Posterior cingulate gyrus (tissue), 11 donors: ENCODE results near the gene CD7.
A peak's percentile ranks its signal among the peaks of the same experiment; 100 is the strongest.
"Not testable (repeated sequence)": the region's sequence is repeated elsewhere in the genome, so short reads cannot be mapped to it uniquely, and the experiment has no call there.

ENCODE experiments used
- DNase-seq, 10 donors: peaks; one replicate each; pipeline versions ENCODE4 v3.0.0 to v3.0.0-alpha.2; 2020 to 2021; ENCODE audit warnings: mixed read lengths in 3 of 10
- intact Hi-C: fragments of 100-400 bp; cut with DNase I; formaldehyde crosslinking; loops from one replicate; pipeline ENCODE4 v1.15.1; 2023

Gene CD7

DNA sequence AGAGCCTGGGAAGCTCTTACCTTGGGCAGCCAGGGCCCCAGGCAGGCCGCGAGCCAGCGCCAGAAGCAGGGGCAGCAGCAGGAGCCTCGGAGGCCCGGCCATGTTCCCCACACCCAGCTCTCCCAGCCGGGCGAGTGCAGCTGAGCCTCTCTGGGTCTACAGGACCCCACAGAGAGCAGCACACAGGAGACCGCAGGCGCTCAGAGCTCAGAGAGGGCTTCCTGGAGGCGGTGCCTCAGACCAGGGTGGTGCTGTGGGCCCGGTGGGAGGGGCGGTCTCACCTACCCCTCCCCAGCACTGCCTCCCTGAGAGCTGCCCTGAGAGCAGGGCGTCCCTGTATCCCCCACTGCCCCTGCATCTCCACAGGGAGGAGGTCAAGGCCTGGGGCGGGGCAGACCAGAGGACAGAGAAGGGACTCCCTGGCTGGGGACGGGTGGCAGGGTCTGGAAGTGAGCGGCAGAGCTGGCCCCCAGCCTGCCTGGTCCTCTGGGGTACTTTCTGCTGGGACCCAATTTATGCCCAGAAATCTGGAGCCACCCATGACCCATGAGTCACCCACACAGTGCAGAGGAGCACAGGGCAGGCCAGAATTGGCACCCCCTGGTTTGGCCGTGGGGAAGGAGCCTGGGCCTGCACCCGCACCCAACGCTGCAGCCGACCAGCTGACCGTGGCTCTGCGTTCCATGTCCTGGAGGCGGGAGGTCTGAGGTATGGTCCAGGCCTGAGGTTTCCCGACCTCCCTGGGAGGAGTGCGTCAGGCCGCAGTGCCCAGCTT lies at the start of gene CD7:
Gene CD7, minus strand, starts transcription at position 215 of the 775 bp plus-strand sequence. Its CDS starts 113 bp downstream, at position 102.
- DNase-seq: no peak
- intact Hi-C loops: no loop called here

DNA sequence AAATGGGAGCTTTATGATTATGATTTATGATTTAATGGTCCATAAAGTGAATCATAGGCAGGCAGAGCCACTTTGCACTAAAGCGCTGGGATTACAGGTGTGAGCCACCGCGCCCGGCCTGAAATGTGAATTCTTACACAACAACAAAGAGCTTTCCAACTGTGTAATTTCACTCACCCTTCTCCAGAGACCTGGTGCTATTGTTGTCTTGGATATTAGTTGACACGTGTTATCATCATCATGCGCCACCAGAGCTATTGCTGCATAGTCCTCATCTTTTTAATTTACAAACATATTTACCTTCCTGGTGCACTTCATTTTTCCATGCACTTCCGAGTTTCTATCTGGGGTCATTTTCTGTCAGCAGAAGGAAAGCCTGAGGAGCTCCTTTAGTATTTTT lies 49.3 kb upstream of the CD7 start:
- no peak for DNase-seq
- intact Hi-C loops: no loop called here

DNA sequence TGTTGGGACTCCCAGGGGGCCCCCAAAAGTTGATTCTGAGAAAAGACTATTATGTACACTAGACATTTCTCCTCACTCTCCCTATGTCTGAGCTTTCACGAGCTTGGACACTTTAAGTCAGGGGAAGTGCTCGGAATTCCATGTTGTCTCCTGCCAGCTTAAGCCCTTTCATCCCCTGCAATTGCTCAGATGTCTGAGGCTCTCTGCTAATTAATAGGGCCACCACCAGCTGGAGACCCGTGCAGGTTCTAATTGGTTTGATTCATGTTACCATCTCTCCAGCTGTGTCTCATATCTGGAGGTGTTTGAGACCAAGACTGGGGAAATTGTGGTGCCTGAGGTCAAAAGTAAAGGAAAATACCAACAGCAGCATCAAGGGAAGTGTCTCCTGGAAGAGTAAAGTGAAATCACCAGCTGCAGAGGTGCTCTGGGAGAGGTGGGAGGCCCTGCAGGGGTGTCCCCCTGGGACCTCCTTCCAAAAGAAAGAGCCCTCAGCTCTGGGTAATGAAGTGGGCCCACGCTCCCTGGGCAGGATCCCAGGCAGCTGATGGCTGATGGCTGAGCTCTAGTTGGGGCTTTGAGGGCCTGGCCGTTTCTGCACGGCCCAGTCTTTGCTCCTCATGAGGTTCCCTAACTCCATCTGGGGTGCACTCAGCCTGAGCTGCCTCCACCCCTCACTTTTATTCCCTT lies 48.3 kb upstream of the CD7 start:
- DNase-seq: no peak
- intact Hi-C loops: no loop called here

- intact Hi-C loops: no loop called here
- peak in 1 of 10 donors; percentile 51 for DNase-seq
Measured at GRCh38 chr17:82361885-82362633, 44.7 kb upstream of the CD7 start.

- intact Hi-C loops: loop anchor here (10.0 kb wide), 1 partner anchor 195 kb away; no protein-coding TSS in a partner anchor
- not testable (repeated sequence) for DNase-seq
Measured at GRCh38 chr17:82359451-82360074, 42.2 kb upstream of the CD7 start.

GRCh38 chr17:82358465-82359350 lies 41.3 kb upstream of the CD7 start, which contains the start of gene TEX19:
TSS of gene TEX19 (plus strand) at chr17:82359247. CDS start at chr17:82362151, 2,904 bp downstream.
- intact Hi-C loops: loop anchor here (10.0 kb wide), 1 partner anchor 196 kb away; no protein-coding TSS in a partner anchor
- DNase-seq: no peak

DNA sequence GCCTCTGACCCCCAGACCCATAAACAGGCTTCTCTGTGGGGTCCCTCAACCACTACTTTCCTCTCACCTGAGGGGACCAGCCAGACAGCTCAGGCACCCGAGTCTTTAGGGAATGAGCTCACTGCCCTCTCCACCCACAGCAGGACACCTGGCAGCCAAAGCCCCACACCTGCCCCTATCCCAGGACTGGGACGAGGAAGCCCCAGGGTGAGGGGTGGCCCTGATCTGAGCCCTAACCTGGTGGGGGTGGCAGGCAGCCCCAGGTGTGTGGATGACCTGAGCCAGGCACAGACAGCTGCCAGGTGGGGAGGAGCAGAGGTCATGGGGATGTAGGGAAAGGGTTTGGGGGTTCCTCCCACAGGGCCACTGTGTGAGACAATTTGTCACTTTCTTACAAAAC lies 40.0 kb upstream of the CD7 start:
- intact Hi-C loops: loop anchor here (10.0 kb wide), 1 partner anchor 197 kb away; no protein-coding TSS in a partner anchor
- DNase-seq: peak in 1 of 10 donors; percentile 32

GRCh38 chr17:82356845-82357355 lies 39.5 kb upstream of the CD7 start:
- peak in 1 of 10 donors; percentile 78 for DNase-seq
- intact Hi-C loops: loop anchor here (10.0 kb wide), 1 partner anchor 198 kb away; no protein-coding TSS in a partner anchor

- intact Hi-C loops: loop anchor here (10.0 kb wide), 1 partner anchor 199 kb away; no protein-coding TSS in a partner anchor
- no peak for DNase-seq
Measured at GRCh38 chr17:82355770-82356427, 38.5 kb upstream of the CD7 start.

DNA sequence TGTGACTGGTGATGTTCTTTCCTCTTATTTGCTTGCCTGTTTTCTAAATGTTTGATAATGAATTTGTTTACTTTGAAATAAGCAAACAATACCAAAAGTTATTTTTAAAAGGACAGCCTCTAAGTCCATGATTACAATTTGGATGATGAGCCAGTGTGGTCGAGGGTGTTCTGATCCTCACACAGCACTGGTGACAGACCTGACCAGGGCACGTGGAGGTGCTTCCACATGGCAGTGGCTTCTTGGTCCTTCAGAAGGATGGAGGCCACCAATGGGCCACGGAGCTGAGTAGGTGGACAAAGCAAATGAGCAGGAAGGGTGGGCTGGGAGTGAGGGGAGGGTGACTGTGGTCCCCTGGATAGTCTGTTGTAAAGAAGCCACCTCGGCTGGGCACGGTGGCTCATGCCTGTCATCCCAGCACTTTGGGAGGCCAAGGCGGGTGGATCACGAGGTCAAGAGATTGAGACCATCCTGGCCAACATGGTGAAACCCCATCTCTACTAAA lies 37.4 kb upstream of the CD7 start:
- intact Hi-C loops: loop anchor here (10.0 kb wide), 1 partner anchor 200 kb away; no protein-coding TSS in a partner anchor
- DNase-seq: no peak

GRCh38 chr17:82353484-82353883 lies 36.1 kb upstream of the CD7 start:
- intact Hi-C loops: loop anchor here (10.0 kb wide), 1 partner anchor 201 kb away; no protein-coding TSS in a partner anchor
- peak in 1 of 10 donors; percentile 52 for DNase-seq

DNA sequence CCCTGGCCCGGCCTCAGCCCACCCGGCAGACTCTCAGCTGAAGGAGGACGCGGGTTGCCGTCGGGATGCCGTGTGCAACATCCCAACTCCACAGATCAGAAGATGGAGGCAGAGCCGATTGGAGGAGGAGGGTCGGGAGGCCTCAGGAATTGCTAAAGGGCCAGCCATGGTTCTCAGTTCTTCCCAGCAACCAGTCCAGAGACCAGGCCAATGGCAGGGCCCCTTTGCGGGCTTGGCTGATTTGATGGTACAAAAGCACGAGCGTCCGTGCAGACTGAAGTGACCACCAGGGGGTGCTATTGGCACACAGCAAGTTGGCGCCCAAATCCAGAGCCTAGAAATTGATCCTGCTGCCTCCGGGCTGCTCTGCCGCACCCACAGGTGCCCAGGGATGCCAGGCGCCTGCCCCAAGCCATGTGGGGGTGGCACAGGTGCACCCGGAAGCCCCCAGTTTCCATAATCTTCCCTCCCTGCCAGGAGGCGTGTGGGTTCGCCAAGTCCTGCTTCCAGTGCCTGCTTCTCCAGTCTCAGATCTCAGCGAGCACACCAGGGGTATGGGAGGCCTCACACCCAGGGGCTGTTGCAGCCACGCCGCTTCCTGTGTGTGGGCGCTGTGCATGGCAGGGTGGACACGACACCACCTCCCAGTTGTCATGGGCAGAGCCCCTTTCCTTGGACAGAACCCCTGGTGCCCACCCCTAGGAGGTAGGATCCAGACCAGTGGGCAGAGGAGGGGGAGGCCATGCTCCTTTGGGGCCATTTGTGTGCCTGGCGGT lies 34.5 kb upstream of the CD7 start:
- intact Hi-C loops: loop anchor here (1.0 to 10.0 kb wide), 2 partner anchors 62 to 203 kb away; no protein-coding TSS in a partner anchor
- DNase-seq: peak; percentile 63 to 96 (median 86)

GRCh38 chr17:82351254-82351712 lies 33.9 kb upstream of the CD7 start:
- intact Hi-C loops: loop anchor here (10.0 kb wide), 1 partner anchor 204 kb away; no protein-coding TSS in a partner anchor
- peak in 1 of 10 donors; percentile 53 for DNase-seq

DNA sequence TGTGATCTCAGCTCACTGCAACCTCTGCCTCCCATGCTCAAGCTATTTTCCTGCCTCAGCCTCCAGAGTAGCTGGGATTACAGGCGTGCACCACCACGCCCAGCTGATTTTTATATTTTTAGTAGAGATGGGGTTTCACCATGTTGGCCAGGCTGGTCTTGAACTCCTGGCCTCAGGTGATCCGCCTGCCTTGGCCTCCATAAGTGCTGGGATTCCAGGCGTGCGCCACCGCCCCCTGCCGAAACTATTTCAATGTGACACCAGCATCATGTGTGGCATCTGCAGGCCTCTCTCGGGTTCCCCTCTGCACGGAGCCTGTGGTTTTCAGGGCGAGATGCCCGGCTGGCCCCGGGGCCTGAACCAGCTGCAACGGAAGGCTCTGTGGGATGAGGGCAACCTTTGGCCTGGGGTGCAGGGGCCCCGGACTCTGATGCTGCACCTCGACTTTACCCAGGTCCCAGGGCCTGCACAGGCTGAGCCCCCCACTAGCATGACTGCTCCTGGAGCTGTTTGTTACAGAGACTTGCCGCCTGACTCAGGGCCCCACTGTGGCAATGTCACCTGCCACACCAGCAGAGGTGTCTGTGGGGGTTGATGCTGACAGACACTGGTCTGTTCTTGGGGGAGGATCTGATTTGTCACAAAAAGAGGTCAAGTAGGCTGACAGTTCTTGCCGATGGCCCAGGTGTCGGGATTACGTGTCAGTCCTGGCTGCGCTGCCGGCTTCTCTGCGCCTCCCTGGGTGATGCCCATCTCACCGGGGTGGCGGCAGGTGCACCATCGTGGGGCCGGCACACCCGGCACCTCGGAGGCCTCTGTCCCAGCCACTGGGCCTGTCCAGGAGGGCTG lies 33.0 kb upstream of the CD7 start:
- intact Hi-C loops: loop anchor here (10.0 kb wide), 1 partner anchor 204 kb away; no protein-coding TSS in a partner anchor
- peak in 1 of 10 donors; percentile 80 for DNase-seq

GRCh38 chr17:82349287-82349701 lies 31.9 kb upstream of the CD7 start:
- intact Hi-C loops: no loop called here
- DNase-seq: peak in 1 of 10 donors; percentile 50

- DNase-seq: no peak
- intact Hi-C loops: no loop called here
Measured at GRCh38 chr17:82348866-82349265, 31.5 kb upstream of the CD7 start.
